NB4 (cell line): ENCODE measurements around the gene PDZD2.

Experiments
- DNase-seq: peaks from one replicate; pipeline ENCODE4 v3.0.0; 2010; ENCODE audit warnings: low read depth
- H3K4me3 ChIP-seq: one replicate; pipeline ENCODE4 v1.5.1; 2011; ENCODE audit warnings: mild to moderate bottlenecking, low read depth, low read length, moderate library complexity
- CTCF ChIP-seq: IDR thresholded peaks from one replicate; pipeline ENCODE4 v1.5.1; 2012; ENCODE audit warnings: low read depth, low read length
- MAX ChIP-seq: IDR thresholded peaks from 2 replicates; pipeline ENCODE4 v1.6.1; 2011; ENCODE audit warnings: low read depth, low read length
- MYC ChIP-seq: IDR thresholded peaks from 2 replicates; pipeline ENCODE4 v1.6.1; 2011; ENCODE audit warnings: low read depth, low read length
- POLR2A ChIP-seq: IDR thresholded peaks from 2 replicates; pipeline ENCODE4 v1.6.1; 2011; ENCODE audit warnings: mild to moderate bottlenecking; ENCODE audit not compliant: insufficient read length; ENCODE audit errors: extremely low read depth

Gene PDZD2

GRCh38 chr5:31663519-31663918 is 24.6 kb downstream of the PDZD2 start:
- H3K4me3 ChIP-seq, result no peak overlapping the region
- TF ChIP-seq POLR2A (no peak), MYC (no peak), MAX (no peak), CTCF (no peak)
- no peak for DNase-seq

GRCh38 chr5:31664566-31664965 is 25.6 kb downstream of the PDZD2 start:
- peak; percentile 64 for DNase-seq
- no peak for TF ChIP-seq MYC
- TF ChIP-seq CTCF, result peak; percentile 55
- TF ChIP-seq MAX, result no peak
- TF ChIP-seq POLR2A, result no peak
- no peak overlapping the region for H3K4me3 ChIP-seq

GRCh38 chr5:31671339-31671741 is 32.4 kb downstream of the PDZD2 start:
- H3K4me3 ChIP-seq, result no peak overlapping the region
- TF ChIP-seq MYC (no peak), POLR2A (no peak), CTCF (no peak), MAX (no peak)
- DNase-seq, result no peak

GRCh38 chr5:31674371-31674951 is 35.5 kb downstream of the PDZD2 start:
- TF ChIP-seq POLR2A (no peak), MAX (no peak), MYC (no peak), CTCF (no peak)
- DNase-seq, result peak; percentile 8
- no peak overlapping the region for H3K4me3 ChIP-seq

GRCh38 chr5:31675472-31675871 is 36.5 kb downstream of the PDZD2 start:
- no peak overlapping the region for H3K4me3 ChIP-seq
- no peak for TF ChIP-seq MAX
- TF ChIP-seq CTCF, result no peak
- TF ChIP-seq MYC, result no peak
- no peak for TF ChIP-seq POLR2A
- no peak for DNase-seq

GRCh38 chr5:31678180-31678579 is 39.2 kb downstream of the PDZD2 start:
- no peak for DNase-seq
- no peak overlapping the region for H3K4me3 ChIP-seq
- TF ChIP-seq CTCF (no peak), MAX (no peak), MYC (no peak)
